HL-60/S4 treated with phorbol 12-myristate 13-acetate at 8.2 ng/mL for 4 days and 3 days (cell line): ENCODE results near the gene OPRD1.
"Not testable (repeated sequence)": the region's sequence is repeated elsewhere in the genome, so short reads cannot be mapped to it uniquely, and the experiment has no call there.

Experiments
- in situ Hi-C: fragments of 300-500 bp; cut with MboI; formaldehyde crosslinking; loops from 2 replicates; pipeline ENCODE4 v1.15.0; 2022; ENCODE audit warnings: low sequenced_read_pairs

Gene OPRD1

DNA sequence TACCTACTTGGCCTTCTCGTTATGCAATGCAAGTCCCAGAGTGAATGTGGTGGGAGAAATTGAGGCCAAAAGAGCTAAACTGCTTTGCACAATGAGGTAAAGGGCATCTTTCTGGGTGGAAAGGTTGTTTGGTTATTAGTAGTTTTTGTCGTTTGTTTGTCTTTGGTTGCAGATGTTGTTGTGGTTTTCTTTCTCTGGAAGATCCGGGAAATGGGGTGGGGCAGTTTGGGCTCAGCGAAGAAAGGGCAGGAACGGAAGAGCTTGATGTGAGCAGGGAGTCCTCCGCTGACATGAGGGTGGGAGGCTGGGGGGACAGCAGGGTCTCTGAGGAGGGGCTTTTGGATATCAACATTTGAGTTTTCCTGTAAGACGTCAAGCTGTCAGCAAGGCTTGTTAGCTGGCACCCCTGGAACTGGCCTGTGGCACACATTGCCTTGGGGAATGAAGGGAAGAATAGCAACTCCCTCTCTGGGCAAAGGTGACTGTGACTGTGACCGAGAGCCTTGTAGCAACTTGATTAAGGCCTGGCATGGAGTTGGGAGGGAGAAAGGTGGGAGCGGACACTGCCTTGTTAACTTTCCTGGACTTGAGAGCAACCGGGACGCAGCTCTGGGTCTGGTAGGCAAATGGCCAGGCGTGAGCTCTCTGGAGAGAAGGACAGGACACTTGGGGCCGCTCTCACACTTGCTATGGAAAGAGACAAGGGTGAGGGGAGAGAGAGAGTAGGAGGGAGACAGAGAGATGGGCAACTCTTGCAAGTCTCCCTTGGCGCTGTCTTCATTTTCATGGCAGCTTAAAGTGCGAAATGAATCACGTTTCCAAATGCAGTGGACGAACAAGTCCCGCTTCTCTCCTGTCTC, 15.4 kb upstream of the OPRD1 start:
- in situ Hi-C loops = loop anchor here (25.0 kb wide), 1 partner anchor 391 kb away; the partner anchor contains the start of gene SRSF4

- in situ Hi-C loops = no loop called here
Observed at GRCh38 chr1:28800324-28800723, 11.6 kb upstream of the OPRD1 start.

- in situ Hi-C loops = no loop called here
Observed at GRCh38 chr1:28801461-28801860, 10.5 kb upstream of the OPRD1 start.

- in situ Hi-C loops = no loop called here
Observed at GRCh38 chr1:28803051-28803450, 8.9 kb upstream of the OPRD1 start.

DNA sequence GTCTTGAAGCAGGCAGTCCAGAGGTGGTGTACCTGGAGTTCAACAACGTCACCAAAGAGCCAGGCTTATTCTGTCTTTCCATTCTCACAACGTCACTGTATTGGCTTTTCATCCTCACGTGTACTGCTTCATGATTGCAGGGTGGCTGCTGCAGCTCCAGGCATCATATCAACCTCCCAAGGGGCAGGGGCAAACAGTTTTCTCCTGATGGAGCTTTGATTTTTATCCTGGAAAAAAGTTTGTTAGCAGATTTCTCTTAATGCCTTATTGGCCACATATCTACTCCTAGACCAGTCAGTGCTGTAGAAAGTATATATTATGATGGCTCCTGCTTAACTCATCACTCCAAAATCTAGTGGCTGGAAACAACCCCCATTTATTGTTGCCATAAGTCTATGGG, 8.3 kb upstream of the OPRD1 start:
- in situ Hi-C loops = no loop called here

GRCh38 chr1:28804071-28804470, 7.9 kb upstream of the OPRD1 start:
- in situ Hi-C loops = no loop called here

- in situ Hi-C loops = no loop called here
Observed at GRCh38 chr1:28807046-28807445, 4.9 kb upstream of the OPRD1 start.

- in situ Hi-C loops = no loop called here
Observed at GRCh38 chr1:28807986-28808385, 4.0 kb upstream of the OPRD1 start.

GRCh38 chr1:28811369-28811765, 603 bp upstream of the OPRD1 start:
- in situ Hi-C loops = no loop called here

GRCh38 chr1:28812669-28813468, 899 bp downstream of the OPRD1 start:
- in situ Hi-C loops = no loop called here

DNA sequence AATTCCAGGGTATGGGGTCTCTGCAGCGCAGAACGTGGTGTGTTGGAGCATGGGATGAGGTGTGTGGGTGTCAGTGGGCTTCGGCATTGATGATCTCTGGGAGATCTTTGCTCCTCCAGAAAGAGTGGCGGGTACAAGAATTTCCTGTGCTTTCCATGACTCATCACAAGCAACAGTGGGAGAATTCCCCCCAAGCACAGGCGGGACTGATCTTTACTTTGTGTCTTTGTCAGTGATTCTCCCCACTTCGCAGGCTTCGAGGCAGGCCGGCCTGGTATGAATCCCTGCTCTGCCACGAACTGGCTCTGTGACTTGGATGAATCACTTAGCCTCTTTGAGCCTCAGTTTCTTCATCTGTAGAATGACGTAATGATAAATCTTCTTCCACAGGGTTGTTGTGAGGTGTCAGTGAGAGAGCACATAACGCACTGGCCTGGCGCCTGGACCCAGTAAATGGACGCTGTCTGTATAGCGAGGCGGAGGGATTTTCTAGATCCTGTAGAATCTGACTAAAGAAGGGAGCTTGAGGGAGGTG, 2.0 kb downstream of the OPRD1 start:
- in situ Hi-C loops = no loop called here

DNA sequence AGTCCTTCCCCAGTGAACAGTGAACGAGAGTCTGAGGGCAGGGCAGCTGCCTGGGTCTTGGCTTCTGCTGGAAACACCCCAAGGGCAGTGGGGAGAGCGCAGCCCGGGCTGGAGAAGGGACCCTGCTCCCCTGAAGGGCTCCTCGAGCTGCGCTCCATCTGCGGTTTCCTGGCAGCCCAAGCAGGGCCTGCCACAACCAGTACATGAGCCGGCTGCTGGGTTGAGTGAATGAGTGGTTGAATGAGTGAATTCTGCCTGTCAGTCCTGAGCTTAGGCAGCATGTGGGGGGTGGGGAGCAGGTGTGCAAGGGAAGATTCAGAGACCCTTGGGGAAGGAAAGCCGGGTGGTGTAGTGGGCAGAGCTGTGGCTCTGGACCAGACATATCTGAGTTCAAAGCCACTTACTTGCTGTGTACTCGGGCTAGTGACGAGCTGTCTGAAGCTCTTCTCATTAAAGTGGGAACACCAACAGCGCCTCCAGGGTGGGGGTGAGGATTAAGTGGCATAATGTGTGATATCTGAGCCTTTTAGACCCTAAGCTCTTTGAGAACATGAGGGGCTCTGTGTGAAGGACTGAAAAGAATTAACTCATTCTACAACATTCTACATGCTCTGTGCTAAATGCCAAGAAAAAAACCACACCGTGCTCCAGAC, 3.7 kb downstream of the OPRD1 start:
- in situ Hi-C loops = no loop called here

GRCh38 chr1:28817133-28817532, 5.2 kb downstream of the OPRD1 start:
- in situ Hi-C loops = no loop called here

DNA sequence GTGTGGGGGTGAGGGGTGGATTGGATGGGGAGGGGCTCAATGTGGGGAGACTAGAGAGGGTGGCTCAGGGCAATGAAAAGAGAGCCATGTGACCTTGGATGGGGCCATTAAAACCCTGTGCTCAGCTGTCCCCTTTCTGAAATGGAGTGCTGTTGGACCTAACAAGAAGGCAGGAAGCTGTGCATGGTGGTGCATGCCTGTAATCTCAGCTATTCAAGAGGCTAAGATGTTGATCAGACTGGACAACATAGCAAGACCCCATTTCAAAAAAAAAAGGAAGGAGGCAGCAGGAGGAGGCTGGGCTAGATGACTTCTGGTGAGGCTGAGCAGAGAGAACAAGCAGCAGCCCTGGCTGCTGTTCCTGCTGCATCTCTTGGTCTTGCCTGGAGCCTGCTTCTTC, 7.0 kb downstream of the OPRD1 start:
- in situ Hi-C loops = no loop called here

- in situ Hi-C loops = no loop called here
Observed at GRCh38 chr1:28822799-28823198, 10.8 kb downstream of the OPRD1 start.

DNA sequence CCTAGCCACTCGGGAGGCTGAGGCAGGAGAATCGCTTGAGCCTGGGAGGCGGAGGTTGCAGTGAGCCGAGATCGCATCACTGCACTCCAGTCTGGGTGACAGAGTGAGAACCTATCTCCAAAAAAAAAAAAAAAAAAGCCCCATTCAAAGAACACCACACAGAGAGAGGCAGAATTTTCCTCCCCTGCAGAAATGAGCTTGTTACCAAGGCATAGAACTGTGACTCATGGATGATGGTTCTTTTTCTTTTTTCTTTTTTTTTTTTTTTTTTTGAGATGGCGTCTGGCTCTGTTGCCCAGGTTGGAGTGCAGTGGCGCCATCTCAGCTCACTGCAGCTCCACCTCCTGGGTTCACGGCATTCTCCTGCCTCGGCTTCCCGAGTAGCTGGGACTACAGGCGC, 12.1 kb downstream of the OPRD1 start:
- in situ Hi-C loops = not testable (repeated sequence)

- in situ Hi-C loops = not testable (repeated sequence)
Observed at GRCh38 chr1:28828227-28828858, 16.4 kb downstream of the OPRD1 start.

GRCh38 chr1:28830814-28831213, 18.8 kb downstream of the OPRD1 start:
- in situ Hi-C loops = no loop called here

GRCh38 chr1:28832966-28833365, 21.0 kb downstream of the OPRD1 start:
- in situ Hi-C loops = no loop called here

DNA sequence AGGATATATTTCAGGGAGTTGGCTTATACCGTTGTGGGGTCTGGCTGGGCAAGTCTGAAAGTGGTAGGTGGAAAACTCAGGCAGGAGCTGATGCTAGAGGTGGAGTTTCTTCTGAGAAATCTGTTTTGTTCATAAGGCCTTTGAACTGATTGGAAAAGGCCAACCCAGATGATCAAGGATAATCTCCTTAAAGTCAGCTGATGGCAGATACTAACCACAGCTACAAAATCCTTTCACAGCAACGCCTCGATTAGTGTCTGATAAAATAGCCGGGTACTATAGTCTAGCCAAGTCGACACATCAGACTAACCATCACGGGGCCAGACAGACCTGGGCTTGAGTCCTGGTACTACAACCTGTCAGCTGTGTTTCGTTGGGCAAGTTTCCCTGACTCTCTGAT, 21.4 kb downstream of the OPRD1 start:
- in situ Hi-C loops = no loop called here

DNA sequence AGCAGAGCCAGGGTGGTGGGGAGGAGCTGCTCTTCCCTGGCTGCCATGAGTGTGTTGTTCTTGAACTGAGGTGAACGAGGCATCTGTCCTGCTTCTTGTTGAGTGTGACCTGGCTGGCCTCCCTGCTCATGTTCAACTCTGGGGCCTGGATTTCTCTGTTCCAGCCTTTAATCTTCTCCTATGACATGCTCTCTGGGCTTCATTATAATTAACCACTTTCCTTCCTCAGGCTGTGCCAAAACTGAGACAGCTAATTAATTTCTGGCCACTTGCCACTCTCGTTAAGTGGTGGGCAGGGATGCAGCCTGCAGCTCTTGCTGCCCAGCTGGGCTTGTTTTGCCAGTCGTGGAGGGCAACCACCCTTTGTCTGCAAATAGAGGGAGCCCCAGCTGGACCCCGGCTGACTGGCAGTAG, 23.3 kb downstream of the OPRD1 start:
- in situ Hi-C loops = no loop called here
